ENCODE measurements around the gene GALNT17.

Gene GALNT17

GRCh38 chr7:71404726-71405345 lies 272.9 kb downstream of the GALNT17 start:
- DNase-seq, result no peak

DNA sequence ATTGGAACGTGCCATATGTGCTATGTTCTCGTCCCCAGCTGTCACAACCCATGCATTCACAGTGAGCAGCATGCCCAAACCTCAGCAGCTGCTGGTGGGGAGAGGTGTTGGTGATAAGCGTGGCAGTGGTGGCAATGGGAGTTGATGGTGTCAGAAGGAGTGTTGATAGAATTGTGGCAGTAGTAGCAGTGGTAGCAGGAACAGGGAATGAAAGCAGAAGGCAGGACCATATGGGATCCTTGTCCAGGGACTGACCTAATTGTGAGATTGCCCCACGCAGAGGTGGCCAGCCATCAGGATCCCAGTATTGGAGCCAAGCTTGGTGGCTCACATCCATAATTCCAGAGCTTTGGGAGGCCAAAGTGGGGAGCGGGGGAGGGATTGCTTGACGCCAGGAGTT lies 276.3 kb downstream of the GALNT17 start:
- no peak for DNase-seq

GRCh38 chr7:71409550-71410157 lies 277.7 kb downstream of the GALNT17 start:
- no peak for DNase-seq

DNA sequence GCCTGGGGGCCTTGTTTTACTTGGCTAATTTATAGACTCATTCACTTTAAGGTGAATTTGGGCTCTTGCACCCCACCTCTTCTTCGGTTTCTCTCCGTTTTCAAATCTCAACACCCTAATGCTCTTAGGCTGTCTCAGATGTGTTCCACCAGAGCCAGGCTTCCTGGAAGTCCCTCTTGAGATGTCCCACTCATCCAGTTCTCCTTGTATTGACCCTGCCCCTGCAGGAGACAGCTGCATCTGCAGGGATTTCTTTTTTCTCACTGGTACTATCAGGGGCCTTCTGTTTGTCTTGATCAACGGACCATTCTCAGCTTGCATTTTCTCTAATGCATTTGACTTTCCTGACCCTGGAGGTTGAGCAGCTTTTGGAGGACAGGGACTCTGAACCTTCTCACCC lies 279.5 kb downstream of the GALNT17 start:
- DNase-seq, result no peak

DNA sequence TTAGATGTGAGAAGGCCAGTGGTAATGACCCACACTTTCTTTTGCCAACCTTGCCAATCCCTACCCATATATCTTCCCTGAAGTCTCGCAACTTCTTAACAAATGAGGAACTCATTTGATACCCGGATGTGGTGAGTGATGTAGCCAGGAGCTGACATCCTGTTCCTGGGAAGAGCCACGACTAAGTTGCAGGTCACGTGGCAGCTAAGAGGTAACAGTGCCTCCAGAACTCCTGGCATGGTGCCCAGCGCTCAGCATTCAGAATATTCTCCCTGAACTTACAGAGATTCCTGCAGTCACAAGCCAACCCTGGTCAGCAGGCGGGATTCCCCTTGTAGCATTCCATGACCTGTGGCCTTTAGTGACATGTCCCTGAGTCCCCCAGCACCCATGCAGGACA lies 282.5 kb downstream of the GALNT17 start:
- no peak for DNase-seq

DNA sequence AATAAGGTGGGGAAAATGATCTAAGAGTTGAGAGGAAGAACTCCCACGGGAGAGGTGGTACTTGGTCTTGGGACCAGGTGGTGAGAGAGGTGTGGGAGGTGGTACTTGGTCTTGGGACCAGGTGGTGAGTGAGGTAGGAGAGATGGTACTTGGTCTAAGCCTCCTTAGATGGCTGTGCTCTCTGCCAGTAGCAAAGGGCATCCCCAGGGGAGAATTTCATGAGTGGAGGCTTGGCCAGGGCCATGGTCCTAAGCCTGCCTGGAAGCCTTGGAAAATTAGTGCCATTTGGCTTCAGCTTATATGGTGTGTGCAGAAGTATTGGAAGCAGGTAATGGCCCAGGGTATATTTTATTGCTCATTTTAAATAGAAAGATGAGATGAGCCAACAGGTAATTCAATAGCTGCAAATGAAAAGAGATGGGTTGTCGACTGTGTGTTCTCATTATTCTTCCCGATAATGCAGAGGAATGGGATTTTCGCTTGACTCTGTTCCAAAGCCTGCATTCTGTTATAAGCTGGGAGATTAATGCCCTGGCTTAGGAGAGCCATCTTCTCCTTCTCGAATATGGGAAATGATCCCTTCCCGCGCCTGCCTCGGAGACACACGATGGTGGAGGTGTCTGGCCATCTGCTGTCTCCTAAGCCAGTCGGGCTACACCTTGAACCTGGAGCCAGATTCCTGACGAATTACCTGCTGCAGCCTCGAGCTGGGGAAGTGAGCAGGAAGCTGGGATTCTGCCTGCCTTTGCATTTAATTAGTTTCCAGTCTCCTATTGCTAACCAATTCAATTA lies 287.8 kb downstream of the GALNT17 start:
- no peak for DNase-seq

GRCh38 chr7:71422104-71422503 lies 290.2 kb downstream of the GALNT17 start:
- no peak for DNase-seq

DNA sequence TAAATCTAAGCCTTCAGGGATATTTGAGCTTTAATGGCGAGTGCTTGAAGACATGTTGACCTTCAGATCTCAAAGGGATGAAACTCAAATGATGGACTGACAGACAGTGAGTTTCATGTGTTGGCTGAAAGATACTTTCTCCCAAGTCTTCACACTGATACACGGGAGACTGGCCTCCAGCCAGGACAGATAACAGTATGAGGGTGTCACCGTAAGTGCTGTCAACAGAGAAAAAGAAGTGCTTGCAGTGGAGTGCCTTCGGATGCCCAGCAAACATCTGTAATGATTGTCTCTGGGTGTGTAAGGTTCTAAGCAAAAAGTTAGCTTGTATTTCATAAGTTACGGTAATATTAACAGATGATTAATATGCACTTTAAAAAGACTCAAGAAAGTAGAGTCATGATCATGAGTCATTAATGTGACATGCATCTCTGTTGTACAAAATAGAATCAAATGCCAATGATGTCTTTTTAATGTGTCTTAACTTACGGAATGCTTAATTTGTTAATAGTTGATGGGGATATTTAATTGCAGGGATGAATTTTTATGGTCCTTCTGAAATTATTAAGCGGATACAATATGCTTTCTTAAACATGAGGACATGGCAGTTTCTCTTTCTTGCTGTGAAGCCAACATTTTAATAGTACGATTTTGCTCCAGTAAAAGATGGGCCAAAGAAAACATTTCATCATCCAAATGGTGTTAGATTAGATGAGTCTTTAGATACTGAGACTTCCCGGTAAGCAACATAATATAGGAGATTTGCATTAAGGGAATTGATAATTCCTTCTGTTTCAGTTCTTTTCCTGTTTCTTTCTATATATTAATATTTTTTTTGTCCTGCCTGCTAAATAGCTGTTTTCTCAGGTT lies 292.5 kb downstream of the GALNT17 start:
- DNase-seq, result no peak

DNA sequence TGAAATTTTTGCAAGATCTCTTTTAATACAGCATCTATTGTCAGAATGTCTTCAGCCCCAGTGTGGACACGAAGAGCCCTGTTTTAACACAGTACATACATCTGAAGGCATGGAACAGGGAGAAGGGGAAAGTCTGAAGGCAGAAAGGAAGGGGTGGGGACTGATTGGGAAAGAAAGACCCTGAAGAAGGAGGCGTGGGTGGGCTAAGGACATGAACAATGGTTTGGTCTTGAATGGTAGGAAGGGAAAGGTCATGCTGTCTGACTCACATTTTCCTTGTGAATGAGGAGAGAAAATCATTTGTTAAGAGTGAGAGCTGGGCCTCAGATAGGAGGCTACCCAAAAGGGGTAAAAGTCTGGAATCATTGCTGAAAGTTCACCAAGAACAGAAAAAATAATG lies 297.1 kb downstream of the GALNT17 start:
- no peak for DNase-seq

DNA sequence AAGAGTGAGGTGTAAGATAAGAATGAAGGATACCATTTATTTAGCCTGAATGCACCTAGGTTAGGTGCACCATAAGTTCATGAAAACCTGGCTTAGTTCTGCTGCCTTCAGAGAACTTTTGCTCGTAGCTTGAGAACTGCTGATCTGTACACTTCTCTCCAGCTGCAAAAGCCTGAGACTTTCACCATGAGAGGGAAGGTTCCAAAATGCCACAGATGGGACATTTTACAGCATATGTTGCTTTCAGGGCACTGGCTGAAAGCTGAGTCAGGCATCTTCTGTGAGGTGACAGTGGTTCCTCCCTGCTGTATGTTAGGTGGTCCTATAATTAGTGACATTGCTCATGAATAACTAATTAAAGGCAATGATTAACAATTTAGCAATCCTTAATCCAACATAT lies 298.3 kb downstream of the GALNT17 start:
- DNase-seq, result no peak

DNA sequence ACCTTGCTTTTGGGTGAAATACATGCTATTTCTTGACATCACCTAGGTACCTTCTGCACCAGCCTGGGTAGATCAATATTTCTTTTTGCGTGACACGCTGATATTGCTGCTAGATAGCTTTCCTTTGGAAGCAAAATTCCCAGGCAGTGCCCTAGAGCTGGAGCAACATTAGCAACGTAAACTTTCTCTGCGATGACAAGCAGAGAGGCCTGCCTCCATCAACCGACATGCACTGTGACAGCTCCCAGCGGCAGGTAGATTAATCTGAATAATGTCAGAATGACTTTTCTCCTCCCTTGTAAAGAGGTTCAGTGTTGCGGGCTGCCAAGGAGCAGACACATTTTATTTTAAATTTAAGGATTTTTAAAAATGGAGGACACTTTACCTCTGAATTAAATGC lies 307.4 kb downstream of the GALNT17 start:
- DNase-seq, result no peak

GRCh38 chr7:71442492-71443190 lies 310.7 kb downstream of the GALNT17 start:
- no peak for DNase-seq

- no peak for DNase-seq
Observed at GRCh38 chr7:71443191-71443530, 311.2 kb downstream of the GALNT17 start.

DNA sequence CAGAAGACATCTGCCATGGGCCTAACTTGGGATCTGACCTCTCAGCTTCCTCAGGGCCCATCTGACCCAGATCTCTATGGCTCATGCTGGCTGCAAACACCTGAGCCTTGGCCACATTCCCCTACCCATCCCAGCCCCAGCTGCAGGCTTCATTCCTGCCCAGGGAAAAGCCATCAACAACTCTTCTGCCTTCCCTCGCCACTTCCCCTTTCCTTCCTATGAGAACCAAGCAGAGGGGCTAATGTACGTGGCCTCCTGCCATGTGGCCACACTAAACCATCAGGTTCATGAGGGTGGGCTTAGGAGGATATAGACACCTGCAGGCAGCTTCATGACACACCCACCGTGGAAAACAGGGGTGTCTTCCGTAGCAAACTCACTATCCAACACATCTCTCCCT lies 312.2 kb downstream of the GALNT17 start:
- no peak for DNase-seq

DNA sequence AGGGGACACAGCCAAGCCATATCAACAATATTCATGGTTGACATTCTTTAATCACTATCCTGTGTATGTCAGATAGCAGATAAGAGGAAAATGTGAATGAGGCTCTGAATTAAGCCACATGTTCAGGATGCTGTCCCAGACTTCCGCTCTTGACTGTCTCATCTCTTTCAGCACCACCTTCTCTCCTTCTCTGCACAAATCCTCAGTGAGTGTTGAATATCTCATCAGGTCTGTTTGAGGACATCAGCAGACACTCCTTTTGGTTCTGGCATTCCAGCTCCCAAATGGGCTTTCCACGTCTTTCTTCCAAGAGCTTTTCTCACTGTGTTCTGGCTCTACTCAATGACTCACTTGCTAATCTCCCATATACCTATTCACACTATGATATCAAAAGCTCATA lies 321.7 kb downstream of the GALNT17 start:
- no peak for DNase-seq

GRCh38 chr7:71454981-71455380 lies 323.0 kb downstream of the GALNT17 start:
- no peak for DNase-seq

DNA sequence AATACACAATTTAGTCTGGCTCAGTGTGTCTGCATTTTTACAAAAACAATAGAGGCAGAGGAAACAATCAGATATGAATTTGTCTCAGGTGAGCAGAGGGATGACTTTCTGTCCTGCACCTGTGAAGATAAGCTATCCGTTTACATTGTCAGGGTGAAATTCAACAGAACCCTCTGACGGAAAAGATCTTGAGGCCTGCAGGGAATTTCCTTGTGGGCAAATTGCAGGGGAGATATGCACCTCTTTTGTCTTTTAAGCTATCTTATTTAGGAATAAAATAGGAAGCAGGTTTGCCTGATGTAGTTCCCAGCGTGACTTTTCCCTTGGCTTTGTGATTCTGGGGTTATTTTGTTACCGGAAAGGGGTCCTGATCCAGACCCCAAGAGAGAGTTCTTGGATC lies 325.1 kb downstream of the GALNT17 start:
- DNase-seq, result no peak

DNA sequence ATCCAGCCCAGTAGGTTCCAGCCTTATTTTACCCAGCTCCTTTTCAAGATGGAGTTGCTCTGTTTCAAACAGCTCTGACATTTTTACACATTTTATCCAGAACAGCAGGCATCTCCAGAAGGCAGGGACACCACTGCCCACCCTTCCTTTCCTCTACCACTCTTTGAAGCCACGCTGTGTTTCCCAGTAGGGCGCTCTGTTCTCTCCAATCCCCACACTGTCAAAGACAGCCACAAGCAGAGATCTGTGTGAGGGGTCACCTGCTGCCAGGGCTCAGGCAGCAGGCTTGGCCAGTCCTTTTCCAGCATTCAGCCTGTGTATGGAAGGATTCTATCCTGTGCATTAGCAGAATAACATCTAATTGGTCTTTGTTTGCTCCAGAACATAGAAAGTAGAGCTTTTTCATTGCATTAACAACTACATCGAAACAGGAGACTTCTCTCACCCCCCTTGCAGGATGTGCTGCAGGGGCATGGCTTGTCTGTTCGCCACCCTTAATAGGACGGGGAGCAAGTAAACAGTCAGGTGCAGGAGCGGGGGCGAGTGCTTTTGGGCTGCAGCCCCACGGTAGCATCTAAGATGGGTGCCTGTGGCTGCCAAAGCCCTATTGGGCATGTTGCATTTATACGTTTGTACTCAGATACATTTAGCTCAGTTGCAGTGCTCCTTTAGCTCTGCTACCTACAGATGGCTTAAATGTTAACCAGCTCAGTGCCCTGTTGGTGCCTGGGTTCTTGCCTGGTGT lies 326.1 kb downstream of the GALNT17 start:
- no peak for DNase-seq

- DNase-seq, result no peak
Observed at GRCh38 chr7:71459132-71459531, 327.2 kb downstream of the GALNT17 start.

DNA sequence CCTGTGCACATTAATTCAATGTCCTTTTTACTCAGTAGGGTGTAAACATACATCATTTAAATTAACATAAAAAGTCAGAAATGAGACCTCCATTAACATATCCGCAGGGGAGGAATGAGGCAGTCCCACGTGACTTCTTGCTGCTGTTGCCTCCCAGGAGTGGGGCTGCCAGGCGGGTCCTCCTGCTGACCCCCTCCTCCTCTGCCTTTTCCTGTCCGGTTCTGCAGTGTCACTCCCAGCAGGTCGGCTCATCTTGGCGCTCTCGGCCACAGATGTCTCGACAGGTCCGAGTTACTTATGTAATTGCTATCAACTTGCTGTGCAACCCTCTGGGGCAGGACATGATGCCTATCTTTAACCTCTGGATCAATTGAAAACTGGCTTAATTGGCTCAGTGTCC lies 329.6 kb downstream of the GALNT17 start:
- no peak for DNase-seq

DNA sequence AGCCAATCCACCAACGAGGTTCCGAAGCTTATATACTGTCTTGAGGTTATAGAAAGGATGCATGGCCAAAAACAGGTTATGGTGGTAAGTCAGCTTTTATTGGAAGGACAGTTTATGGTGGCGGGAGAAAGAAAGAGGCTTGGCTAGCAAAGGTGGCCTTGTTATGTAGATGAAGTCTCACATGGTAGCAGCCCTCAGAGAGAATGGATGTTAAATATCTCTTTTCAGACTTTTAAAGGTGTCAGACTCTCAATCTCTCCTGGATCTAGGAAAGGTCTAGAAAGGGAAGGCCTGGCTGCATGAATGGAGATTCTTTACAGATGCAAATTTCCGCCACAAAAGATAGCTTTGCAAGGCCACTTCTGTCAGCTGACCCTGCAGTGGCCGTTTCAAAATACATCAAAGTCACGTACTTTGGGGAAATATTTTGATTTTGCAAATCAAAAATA lies 333.8 kb downstream of the GALNT17 start:
- DNase-seq, result no peak
